SH-SY5Y (cell line): ENCODE results near the gene RSAD2.

Source experiments
- GATA2 ChIP-seq: IDR thresholded peaks from 2 replicates; pipeline ENCODE4 v1.6.1; 2011; ENCODE audit warnings: mild to moderate bottlenecking, low read depth, low read length
- GATA3 ChIP-seq: IDR thresholded peaks from 2 replicates; pipeline ENCODE4 v1.6.1; 2011; ENCODE audit warnings: low read depth, mild to moderate bottlenecking, low read length, moderate library complexity

The RSAD2 gene

DNA sequence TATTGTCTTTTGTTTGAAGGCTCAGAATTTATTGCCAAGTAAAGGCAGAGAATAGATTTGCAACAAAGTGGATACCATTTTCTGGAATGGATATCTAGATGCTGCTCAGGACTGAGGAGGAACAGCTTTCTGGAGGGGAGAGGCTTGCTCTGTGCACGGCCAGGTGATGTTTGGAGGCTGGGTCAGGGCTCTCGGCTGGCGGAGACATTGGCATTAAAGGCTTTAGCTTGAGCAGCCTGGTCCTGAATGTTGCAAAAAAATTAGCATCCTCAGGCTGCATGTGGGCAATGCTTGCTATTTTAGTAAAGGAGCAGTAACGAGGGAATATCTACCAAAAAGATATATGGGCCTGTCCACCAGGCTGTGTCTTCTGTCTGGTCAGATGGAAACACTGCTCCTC is 60.0 kb downstream of the RSAD2 start:
- no peak for TF ChIP-seq GATA3
- no peak for TF ChIP-seq GATA2

- no peak for TF ChIP-seq GATA3
These were observed 61.5 kb downstream of the RSAD2 start for GRCh38 chr2:6939071-6939470.

GRCh38 chr2:6940820-6941219 is 63.2 kb downstream of the RSAD2 start:
- TF ChIP-seq GATA3 (no peak), GATA2 (no peak)

DNA sequence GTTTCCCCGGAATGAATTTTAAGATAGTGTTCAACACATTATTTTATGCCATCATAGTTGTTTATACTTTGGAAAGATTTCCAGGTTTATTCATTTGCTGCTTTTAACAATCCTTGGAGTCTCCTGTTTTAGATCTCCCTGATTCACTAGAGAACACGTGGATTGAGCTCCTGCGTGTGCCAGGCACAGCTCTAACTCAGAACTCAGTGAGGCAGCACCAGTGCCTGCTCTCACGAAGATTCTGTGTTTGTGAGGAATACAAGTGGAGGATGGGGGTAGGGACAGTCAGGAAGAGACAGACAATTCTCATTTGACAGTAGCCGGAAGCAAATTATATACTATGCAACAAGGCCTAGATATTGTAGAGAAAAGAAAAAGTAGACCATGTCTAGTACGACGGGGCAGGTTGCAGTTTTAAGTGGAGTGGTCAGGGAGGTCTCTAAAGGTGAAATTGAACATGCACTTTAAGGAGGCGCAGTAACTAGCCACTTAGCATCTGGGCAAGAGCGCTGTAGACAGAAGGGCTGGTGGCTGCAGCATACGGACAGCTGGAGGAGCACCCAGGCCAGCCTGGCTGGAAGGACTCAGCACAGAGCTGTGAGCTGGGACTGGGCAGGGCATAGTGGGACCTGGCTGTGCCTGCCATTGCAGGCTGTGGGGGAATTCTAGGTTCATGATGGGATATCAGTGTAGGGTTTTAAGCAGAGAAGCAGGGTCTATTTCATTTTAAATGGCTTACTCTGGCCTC is 63.9 kb downstream of the RSAD2 start:
- TF ChIP-seq GATA2 (no peak), GATA3 (no peak)

GRCh38 chr2:6942848-6943247 is 65.3 kb downstream of the RSAD2 start:
- TF ChIP-seq GATA3 = no peak
- TF ChIP-seq GATA2 = no peak

DNA sequence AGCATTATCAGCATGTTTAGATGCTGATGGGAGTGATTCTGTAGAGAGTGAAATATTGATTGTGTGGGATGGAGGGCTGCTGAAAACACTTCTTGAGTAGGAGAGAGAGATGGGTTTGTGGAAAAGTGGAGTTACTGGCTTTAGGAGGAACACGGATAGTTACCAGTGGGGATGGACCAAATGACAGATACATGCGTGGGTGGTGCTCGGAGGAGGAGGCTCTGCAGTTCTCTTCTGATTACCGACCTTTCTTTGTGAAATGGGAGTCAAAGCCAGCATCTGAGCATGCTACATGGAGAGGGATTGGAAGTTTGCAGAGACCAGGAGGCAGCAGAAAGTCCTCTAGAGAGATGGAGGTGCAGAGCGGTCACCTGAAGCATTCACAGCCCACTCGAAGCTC is 65.9 kb downstream of the RSAD2 start:
- TF ChIP-seq GATA2 (no peak), GATA3 (no peak)

GRCh38 chr2:6943971-6944370 is 66.4 kb downstream of the RSAD2 start:
- no peak for TF ChIP-seq GATA3
- no peak for TF ChIP-seq GATA2

DNA sequence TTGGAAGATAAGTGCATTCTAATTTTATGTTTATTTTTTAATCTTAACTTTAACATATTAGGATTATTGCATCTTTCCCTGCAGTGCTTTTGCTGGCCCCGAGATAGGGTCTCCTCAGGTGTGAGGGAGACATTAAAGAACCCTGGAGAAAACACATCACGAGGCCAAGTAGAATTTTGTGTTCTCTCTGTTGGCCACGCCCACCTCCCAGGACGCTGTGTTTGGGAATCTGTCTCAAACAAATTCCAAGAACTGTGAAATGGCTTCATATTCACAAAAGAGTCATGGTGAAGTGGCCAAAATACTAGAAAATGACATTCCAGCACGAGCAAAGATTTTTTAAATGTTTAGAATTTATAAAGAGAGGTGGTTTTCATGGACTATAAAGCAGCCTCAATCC is 67.0 kb downstream of the RSAD2 start:
- no peak for TF ChIP-seq GATA2
- no peak for TF ChIP-seq GATA3

GRCh38 chr2:6945087-6945813 is 67.7 kb downstream of the RSAD2 start:
- no peak for TF ChIP-seq GATA3
- TF ChIP-seq GATA2 = no peak

DNA sequence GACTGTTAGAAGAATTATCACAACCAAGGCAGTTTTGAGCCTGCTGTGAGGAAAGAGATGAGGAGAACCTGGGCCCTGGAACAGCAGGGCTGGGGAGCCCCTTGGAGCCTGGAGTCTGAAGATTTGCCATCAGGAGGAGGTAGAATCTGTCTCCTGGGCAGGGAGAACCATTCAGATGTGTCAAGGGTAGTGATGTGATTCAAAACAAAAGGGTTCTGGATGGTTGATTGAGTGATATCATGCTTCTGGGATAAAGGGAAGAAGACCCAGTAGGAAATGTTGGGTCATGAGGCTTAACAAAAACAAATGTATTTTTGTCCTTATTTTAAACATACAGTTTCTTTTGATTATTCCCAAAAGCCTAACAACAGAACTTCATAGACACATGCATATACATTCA is 68.2 kb downstream of the RSAD2 start:
- TF ChIP-seq GATA2 (no peak), GATA3 (no peak)

- no peak for TF ChIP-seq GATA3
- TF ChIP-seq GATA2 = no peak
These were observed 69.1 kb downstream of the RSAD2 start for GRCh38 chr2:6946722-6947121.
